HepG2 (cell line): Measurements from ENCODE around the gene ABCG2. TPM values are rescaled to one million over a fixed set of nuclear protein-coding genes. Genes with fewer than 3 reads are reported as not detected.

Experiments used
- CEBPG ChIP-seq: IDR thresholded peaks from 2 replicates; pipeline ENCODE4 v1.6.1; 2016
- ELF3 ChIP-seq: IDR thresholded peaks from 2 replicates; pipeline ENCODE4 v1.6.1; 2016; ENCODE audit warnings: missing genetic modification reagents, missing compliant biosample characterization
- EP300 ChIP-seq, 3 experiments: sonication (generic) in 1 of 3; formaldehyde crosslinking in 1 of 3; IDR thresholded peaks; 2 replicates each; pipeline versions ENCODE4 v1.5.1 to v1.6.1; 2011 to 2020; ENCODE audit warnings: low read depth in 2 of 3, low read length in 2 of 3, borderline replicate concordance in 1 of 3, improper control_type of control experiment in 1 of 3, mild to moderate bottlenecking in 1 of 3, missing genetic modification reagents in 1 of 3, moderate library complexity in 1 of 3
- FIP1L1 ChIP-seq: fragments of 200-400 bp; formaldehyde crosslinking; IDR thresholded peaks from 2 replicates; pipeline ENCODE4 v1.6.1; 2018; ENCODE audit warnings: low read depth, mild to moderate bottlenecking, low read length, moderate library complexity, borderline replicate concordance; ENCODE audit not compliant: insufficient read depth
- HNF4G ChIP-seq, 2 experiments: sonication (generic) in 1 of 2; formaldehyde crosslinking in 1 of 2; IDR thresholded peaks; 2 replicates each; pipeline versions ENCODE4 v1.4.0 to v1.6.1; 2011 to 2020; ENCODE audit warnings: borderline replicate concordance in 2 of 2, low read depth in 2 of 2, mild to moderate bottlenecking in 2 of 2, low read length in 1 of 2, missing genetic modification reagents in 1 of 2, moderate library complexity in 1 of 2
- KLF16 ChIP-seq, 2 experiments: sonication (generic) in 1 of 2; formaldehyde crosslinking in 1 of 2; IDR thresholded peaks; 2 replicates each; pipeline versions ENCODE4 v1.6.1 to v1.8.0; 2016 to 2023; ENCODE audit warnings: missing genetic modification reagents in 2 of 2, missing compliant biosample characterization in 1 of 2
- NR2F1 ChIP-seq, 2 experiments: fragments of 450-650 bp in 1 of 2; formaldehyde crosslinking in 1 of 2; IDR thresholded peaks; 2 replicates each; pipeline versions ENCODE4 v1.5.0 to v1.6.1; 2016 to 2020; ENCODE audit warnings: mild to moderate bottlenecking in 1 of 2, missing compliant biosample characterization in 1 of 2, missing genetic modification reagents in 1 of 2, moderate library complexity in 1 of 2
- PITX1 ChIP-seq: sonication (generic); formaldehyde crosslinking; IDR thresholded peaks from 2 replicates; pipeline ENCODE4 v1.5.1; 2020; ENCODE audit warnings: mild to moderate bottlenecking, missing genetic modification reagents
- RAD21 ChIP-seq: fragments of 450-650 bp; formaldehyde crosslinking; IDR thresholded peaks from 2 replicates; pipeline ENCODE4 v1.5.0; 2020; ENCODE audit warnings: mild to moderate bottlenecking
- SMARCC2 ChIP-seq: fragments of 450-650 bp; IDR thresholded peaks from 2 replicates; pipeline ENCODE4 v1.6.1; 2017; ENCODE audit warnings: antibody characterized with exemption, mild to moderate bottlenecking
- SMC3 ChIP-seq: IDR thresholded peaks from 2 replicates; pipeline ENCODE4 v1.6.1; 2011; ENCODE audit warnings: low read length, improper control_type of control experiment
- ZBTB7B ChIP-seq: sonication (generic); formaldehyde crosslinking; IDR thresholded peaks from 2 replicates; pipeline ENCODE4 v1.4.0; 2020; ENCODE audit warnings: missing genetic modification reagents
- ZFP36 ChIP-seq: fragments of 150-350 bp; IDR thresholded peaks from 2 replicates; pipeline ENCODE4 v1.6.1; 2018; ENCODE audit warnings: borderline replicate concordance, low read length, low read depth; ENCODE audit not compliant: partially characterized antibody
- ZNF350 ChIP-seq: sonication (generic); formaldehyde crosslinking; IDR thresholded peaks from 2 replicates; pipeline ENCODE4 v1.4.0; 2020; ENCODE audit warnings: mild to moderate bottlenecking, low read depth, missing genetic modification reagents, borderline replicate concordance
- ZNF446 ChIP-seq: sonication (generic); formaldehyde crosslinking; IDR thresholded peaks from 2 replicates; pipeline ENCODE4 v1.5.0; 2020; ENCODE audit warnings: mild to moderate bottlenecking, missing genetic modification reagents
- ZNF501 ChIP-seq: sonication (generic); formaldehyde crosslinking; IDR thresholded peaks from 2 replicates; pipeline ENCODE4 v1.5.1; 2020; ENCODE audit warnings: mild to moderate bottlenecking, moderate library complexity, missing genetic modification reagents
- polyA plus RNA-seq, 8 experiments: library from polyadenylated mRNA; depleted of rRNA in 3 of 8; stranded (reverse) in 7 of 8; unstranded in 1 of 8; fragments of >200 nt; fragmentation: Illumina TruSeq in 4 of 8; extraction: Trizol in 4 of 8; gene quantifications; 2 replicates each; pipeline versions ENCODE4 v1.2.1 to v1.2.3, GENCODE V29; 2011 to 2016; ENCODE audit warnings: low read depth in 4 of 8, missing spikeins in 1 of 8, mixed read lengths in 1 of 8; ENCODE audit not compliant: insufficient read depth in 1 of 8
- total RNA-seq, 5 experiments: library from RNA; depleted of rRNA; stranded (reverse); fragments of >200 nt; fragmentation: Illumina TruSeq; extraction: Trizol; gene quantifications; 2 replicates each; pipeline ENCODE4 v1.2.3, GENCODE V29; 2016; ENCODE audit warnings: low read depth in 1 of 5
- TF ChIP-seq, protein P1 (sequence below), 2 experiments: sonication (generic) in 1 of 2; formaldehyde crosslinking in 1 of 2; IDR thresholded peaks; 2 replicates each; pipeline versions ENCODE4 v1.5.1 to v1.6.1; 2011 to 2020; ENCODE audit warnings: borderline replicate concordance in 1 of 2, low read depth in 1 of 2, low read length in 1 of 2, mild to moderate bottlenecking in 1 of 2, missing genetic modification reagents in 1 of 2, moderate library complexity in 1 of 2
- TF ChIP-seq, protein P2 (sequence below): IDR thresholded peaks from 2 replicates; pipeline ENCODE4 v1.6.1; 2016; ENCODE audit warnings: missing biosample characterization, missing genetic modification reagents, low read depth
- TF ChIP-seq, protein P3 (sequence below): sonication (generic); formaldehyde crosslinking; IDR thresholded peaks from 2 replicates; pipeline ENCODE4 v1.5.0; 2020; ENCODE audit warnings: mild to moderate bottlenecking, missing genetic modification reagents, borderline replicate concordance

The ABCG2 gene
- total and polyA plus RNA-seq, 2 of the 13 experiments (the other 11 are each of a cell fraction or from before 2014, with no cell fraction given) = 10.0 to 15.7 TPM

DNA sequence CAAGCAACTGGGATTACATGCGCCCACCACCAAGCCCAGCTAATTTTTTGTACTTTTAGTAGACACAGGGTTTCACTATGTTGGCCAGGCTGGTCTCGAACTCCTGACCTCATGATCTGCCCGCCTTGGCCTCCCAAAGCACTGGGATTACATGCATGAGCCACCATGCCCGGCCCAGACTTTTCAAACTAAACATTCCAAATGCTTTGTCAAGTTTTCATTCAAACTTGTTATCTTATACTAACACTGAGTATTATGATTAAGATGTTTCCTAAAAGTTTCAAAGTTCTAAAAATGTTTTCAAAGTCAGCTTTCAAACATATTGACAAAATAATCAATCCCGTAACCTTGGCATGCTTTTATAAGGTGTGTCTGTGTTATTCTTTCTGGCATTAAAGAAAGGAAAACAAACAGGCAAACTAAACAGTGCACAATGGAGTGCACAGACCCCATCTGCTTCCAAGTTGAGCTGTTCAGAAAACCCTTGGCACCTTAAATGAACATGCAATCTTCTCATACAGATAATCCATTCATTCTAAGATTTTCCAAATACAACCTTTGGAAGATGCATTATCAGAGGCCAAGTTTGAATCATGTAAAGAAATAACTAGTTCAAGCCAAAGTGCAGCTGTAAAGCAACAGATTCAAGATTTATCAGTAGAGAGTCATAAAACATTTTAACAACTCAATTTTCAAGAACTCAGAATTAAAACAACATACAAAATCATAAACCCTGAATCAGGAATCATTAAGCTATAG is 49.1 kb downstream of the ABCG2 start (continued):
- no peak for TF ChIP-seq FIP1L1
- no peak; the same call in 1 of the 2 replicates for TF ChIP-seq SMARCC2
- TF ChIP-seq, protein P1, sequence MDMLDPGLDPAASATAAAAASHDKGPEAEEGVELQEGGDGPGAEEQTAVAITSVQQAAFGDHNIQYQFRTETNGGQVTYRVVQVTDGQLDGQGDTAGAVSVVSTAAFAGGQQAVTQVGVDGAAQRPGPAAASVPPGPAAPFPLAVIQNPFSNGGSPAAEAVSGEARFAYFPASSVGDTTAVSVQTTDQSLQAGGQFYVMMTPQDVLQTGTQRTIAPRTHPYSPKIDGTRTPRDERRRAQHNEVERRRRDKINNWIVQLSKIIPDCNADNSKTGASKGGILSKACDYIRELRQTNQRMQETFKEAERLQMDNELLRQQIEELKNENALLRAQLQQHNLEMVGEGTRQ (IDR thresholded peaks at IDR 0.05; ENCODE audit: low read depth, low read length) = no peak
- TF ChIP-seq, protein P1 (CRISPR knock-in tag; IDR thresholded peaks at IDR 0.05; ENCODE audit: borderline replicate concordance) = no peak
- TF ChIP-seq SMC3 = no peak
- no peak for TF ChIP-seq ZNF446
- TF ChIP-seq ELF3 = peak; percentile 74
- TF ChIP-seq NR2F1 (CRISPR knock-in tag; IDR thresholded peaks at IDR 0.05) = no peak
- peak; percentile 69 for TF ChIP-seq CEBPG (CRISPR knock-in tag)
- TF ChIP-seq ZNF501 (CRISPR knock-in tag) = no peak
- TF ChIP-seq ZNF350 (CRISPR knock-in tag) = no peak
- no peak for TF ChIP-seq ZFP36
- peak; percentile 52 to 96; a peak in 3 of 4 replicates for TF ChIP-seq EP300 (IDR thresholded peaks at IDR 0.05; ENCODE audit: low read depth in 2 of 2, low read length in 2 of 2)
- TF ChIP-seq EP300 (CRISPR knock-in tag; IDR thresholded peaks at IDR 0.05; ENCODE audit: borderline replicate concordance) = peak; percentile 95; the same call in 1 of the 2 replicates
- TF ChIP-seq ZBTB7B (CRISPR knock-in tag) = peak; percentile 69
- TF ChIP-seq KLF16 (CRISPR knock-in tag; IDR thresholded peaks at IDR 0.05) = peak in 1 of 2 experiments; percentile 64; a peak in 1 of 4 replicates
- TF ChIP-seq, protein P2, sequence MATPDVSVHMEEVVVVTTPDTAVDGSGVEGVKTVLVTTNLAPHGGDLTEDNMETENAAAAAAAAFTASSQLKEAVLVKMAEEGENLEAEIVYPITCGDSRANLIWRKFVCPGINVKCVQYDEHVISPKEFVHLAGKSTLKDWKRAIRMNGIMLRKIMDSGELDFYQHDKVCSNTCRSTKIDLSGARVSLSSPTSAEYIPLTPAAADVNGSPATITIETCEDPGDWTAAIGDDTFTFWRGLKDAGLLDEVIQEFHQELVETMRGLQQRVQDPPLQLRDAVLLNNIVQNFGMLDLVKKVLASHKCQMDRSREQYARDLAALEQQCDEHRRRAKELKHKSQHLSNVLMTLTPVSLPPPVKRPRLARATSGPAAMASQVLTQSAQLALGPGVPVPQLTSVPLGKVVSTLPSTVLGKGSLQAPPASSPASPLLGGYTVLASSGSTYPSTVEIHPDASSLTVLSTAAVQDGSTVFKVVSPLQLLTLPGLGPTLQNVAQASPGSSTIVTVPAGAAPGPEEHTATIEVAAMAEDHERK (CRISPR knock-in tag) = no peak
- TF ChIP-seq, protein P3, sequence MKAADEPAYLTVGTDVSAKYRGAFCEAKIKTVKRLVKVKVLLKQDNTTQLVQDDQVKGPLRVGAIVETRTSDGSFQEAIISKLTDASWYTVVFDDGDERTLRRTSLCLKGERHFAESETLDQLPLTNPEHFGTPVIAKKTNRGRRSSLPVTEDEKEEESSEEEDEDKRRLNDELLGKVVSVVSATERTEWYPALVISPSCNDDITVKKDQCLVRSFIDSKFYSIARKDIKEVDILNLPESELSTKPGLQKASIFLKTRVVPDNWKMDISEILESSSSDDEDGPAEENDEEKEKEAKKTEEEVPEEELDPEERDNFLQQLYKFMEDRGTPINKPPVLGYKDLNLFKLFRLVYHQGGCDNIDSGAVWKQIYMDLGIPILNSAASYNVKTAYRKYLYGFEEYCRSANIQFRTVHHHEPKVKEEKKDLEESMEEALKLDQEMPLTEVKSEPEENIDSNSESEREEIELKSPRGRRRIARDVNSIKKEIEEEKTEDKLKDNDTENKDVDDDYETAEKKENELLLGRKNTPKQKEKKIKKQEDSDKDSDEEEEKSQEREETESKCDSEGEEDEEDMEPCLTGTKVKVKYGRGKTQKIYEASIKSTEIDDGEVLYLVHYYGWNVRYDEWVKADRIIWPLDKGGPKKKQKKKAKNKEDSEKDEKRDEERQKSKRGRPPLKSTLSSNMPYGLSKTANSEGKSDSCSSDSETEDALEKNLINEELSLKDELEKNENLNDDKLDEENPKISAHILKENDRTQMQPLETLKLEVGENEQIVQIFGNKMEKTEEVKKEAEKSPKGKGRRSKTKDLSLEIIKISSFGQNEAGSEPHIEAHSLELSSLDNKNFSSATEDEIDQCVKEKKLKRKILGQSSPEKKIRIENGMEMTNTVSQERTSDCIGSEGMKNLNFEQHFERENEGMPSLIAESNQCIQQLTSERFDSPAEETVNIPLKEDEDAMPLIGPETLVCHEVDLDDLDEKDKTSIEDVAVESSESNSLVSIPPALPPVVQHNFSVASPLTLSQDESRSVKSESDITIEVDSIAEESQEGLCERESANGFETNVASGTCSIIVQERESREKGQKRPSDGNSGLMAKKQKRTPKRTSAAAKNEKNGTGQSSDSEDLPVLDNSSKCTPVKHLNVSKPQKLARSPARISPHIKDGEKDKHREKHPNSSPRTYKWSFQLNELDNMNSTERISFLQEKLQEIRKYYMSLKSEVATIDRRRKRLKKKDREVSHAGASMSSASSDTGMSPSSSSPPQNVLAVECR (CRISPR knock-in tag) = no peak; the same call in 1 of the 2 replicates
- no peak for TF ChIP-seq RAD21 (CRISPR knock-in tag)
- TF ChIP-seq PITX1 (CRISPR knock-in tag) = peak; percentile 84
- TF ChIP-seq HNF4G (IDR thresholded peaks at IDR 0.05; ENCODE audit: borderline replicate concordance, low read depth, low read length) = peak; percentile 69; the same call in 1 of the 2 replicates
- TF ChIP-seq HNF4G (CRISPR knock-in tag; IDR thresholded peaks at IDR 0.05; ENCODE audit: borderline replicate concordance, low read depth) = no peak; the same call in 1 of the 2 replicates
